ENCODE results near the gene IGFBP4.

Gene IGFBP4

DNA sequence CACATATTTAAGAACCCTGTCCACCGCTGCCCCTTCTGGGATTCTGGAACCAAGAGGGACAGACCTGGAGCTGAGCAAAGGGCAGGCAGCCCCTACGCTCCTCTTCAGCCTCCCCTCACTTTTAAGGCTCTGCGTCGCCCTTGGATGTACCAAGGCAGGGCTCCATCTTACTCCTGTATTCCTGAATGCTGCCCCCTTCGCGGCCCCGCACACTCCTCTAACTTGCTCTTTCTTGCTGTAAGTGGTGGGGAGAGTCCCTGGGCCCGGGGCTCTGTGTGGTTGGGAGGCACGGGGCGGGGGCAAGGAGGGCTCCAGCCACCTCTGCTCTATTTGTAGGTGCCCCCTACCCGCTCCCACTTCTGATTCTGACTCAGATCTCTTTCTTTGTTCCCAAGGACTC is 56.9 kb downstream of the IGFBP4 start:
- Histone ChIP-seq H3F3A (ENCODE audit: control insufficient read depth, insufficient read depth) (no peaks in the 10 kb centered on the region), H3K4me2 (ENCODE audit: low read length) (no peak overlapping the region), H3K27me3 (ENCODE audit: control insufficient read depth, low read length) (peaks cover 7% of the 10 kb centered on the region; the same call in 1 of the 2 replicates)

DNA sequence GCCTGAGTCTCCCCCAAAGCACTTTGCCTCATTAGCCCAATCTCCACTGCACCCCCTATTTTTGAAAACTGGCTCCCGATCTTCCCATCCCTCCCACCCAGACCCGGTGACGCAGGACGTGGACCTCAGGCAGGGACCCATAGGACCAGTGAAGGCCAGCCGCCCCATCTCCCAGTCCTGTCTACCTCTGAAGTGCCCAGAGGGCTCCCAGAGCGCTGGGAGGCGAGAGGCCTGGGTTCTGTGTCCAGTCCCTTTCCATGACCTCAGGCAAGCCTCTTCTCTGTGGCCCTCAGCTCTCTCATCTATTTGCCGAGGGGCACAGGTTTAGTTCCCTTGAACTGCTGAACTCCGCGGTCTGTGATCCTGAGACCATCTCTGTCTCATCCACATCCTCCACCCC is 57.5 kb downstream of the IGFBP4 start:
- Histone ChIP-seq H3K9me2 (replicated peaks; ENCODE audit: control insufficient read depth, low read length) (no peaks in the 10 kb centered on the region), H3K9me3 (ENCODE audit: control insufficient read depth, insufficient read depth, low read length) (no peaks in the 10 kb centered on the region), H3K27ac (ENCODE audit: low read depth, low read length) (no peak overlapping the region), H3K79me2 (ENCODE audit: control insufficient read depth, low read length) (no peaks in the 10 kb centered on the region), H3K27me3 (ENCODE audit: control insufficient read depth, low read length) (peaks cover 7% of the 10 kb centered on the region; the same call in 1 of the 2 replicates), H3K4me1 (ENCODE audit: control insufficient read depth, low read length) (no peaks in the 10 kb centered on the region), H3F3A (ENCODE audit: control insufficient read depth, insufficient read depth) (no peaks in the 10 kb centered on the region), H3K4me2 (ENCODE audit: low read length) (no peak overlapping the region), H4K20me1 (ENCODE audit: control insufficient read depth, insufficient read depth, low read depth, low read length) (no peaks in the 10 kb centered on the region), H3K4me3 (ENCODE audit: low read length) (no peak overlapping the region), H3K36me3 (ENCODE audit: control insufficient read depth, low read length) (no peaks in the 10 kb centered on the region)
- TF ChIP-seq EZH2phosphoT487 (IDR thresholded peaks at IDR 0.05; ENCODE audit: borderline replicate concordance, low read length) = no peak
- no peak for TF ChIP-seq CTCF (IDR thresholded peaks at IDR 0.05; ENCODE audit: low read depth, low read length, poor library complexity, severe bottlenecking)

More for the DNA sequence above, 56.9 kb downstream of the IGFBP4 start:
- Histone ChIP-seq H3K9me3 (ENCODE audit: control insufficient read depth, insufficient read depth, low read length) (no peaks in the 10 kb centered on the region), H3K79me2 (ENCODE audit: control insufficient read depth, low read length) (no peaks in the 10 kb centered on the region), H3K4me1 (ENCODE audit: control insufficient read depth, low read length) (no peaks in the 10 kb centered on the region), H3K4me3 (ENCODE audit: low read length) (no peak overlapping the region), H4K20me1 (ENCODE audit: control insufficient read depth, insufficient read depth, low read depth, low read length) (no peaks in the 10 kb centered on the region), H3K9me2 (replicated peaks; ENCODE audit: control insufficient read depth, low read length) (no peaks in the 10 kb centered on the region), H3K36me3 (ENCODE audit: control insufficient read depth, low read length) (no peaks in the 10 kb centered on the region), H3K27ac (ENCODE audit: low read depth, low read length) (no peak overlapping the region)
- TF ChIP-seq CTCF (IDR thresholded peaks at IDR 0.05; ENCODE audit: low read depth, low read length, poor library complexity, severe bottlenecking) (no peak), EZH2phosphoT487 (IDR thresholded peaks at IDR 0.05; ENCODE audit: borderline replicate concordance, low read length) (no peak)

GRCh38 chr17:40501499-40501911 is 58.3 kb downstream of the IGFBP4 start, which contains the start of gene TNS4:
Gene TNS4, minus strand, starts transcription at chr17:40501623. Its CDS starts 5,198 bp downstream, at chr17:40496425.
- no peaks in the 10 kb centered on the region for H3F3A ChIP-seq (ENCODE audit: control insufficient read depth, insufficient read depth)
- peaks cover 4% of the 10 kb centered on the region; the same call in 1 of the 2 replicates for H3K27me3 ChIP-seq (ENCODE audit: control insufficient read depth, low read length)
- H3K4me1 ChIP-seq (ENCODE audit: control insufficient read depth, low read length) = no peaks in the 10 kb centered on the region
- H3K27ac ChIP-seq (ENCODE audit: low read depth, low read length) = no peak within 1 kb of the TSS
- H3K4me3 ChIP-seq (ENCODE audit: low read length) = no peak within 1 kb of the TSS
- H4K20me1 ChIP-seq (ENCODE audit: control insufficient read depth, insufficient read depth, low read depth, low read length) = no peaks in the 10 kb centered on the region
- no peaks in the 10 kb centered on the region for H3K79me2 ChIP-seq (ENCODE audit: control insufficient read depth, low read length)
- TF ChIP-seq EZH2phosphoT487 (IDR thresholded peaks at IDR 0.05; ENCODE audit: borderline replicate concordance, low read length) = no peak
- no peak for TF ChIP-seq CTCF (IDR thresholded peaks at IDR 0.05; ENCODE audit: low read depth, low read length, poor library complexity, severe bottlenecking)
- no peaks in the 10 kb centered on the region for H3K9me2 ChIP-seq (replicated peaks; ENCODE audit: control insufficient read depth, low read length)
- no peaks in the 10 kb centered on the region for H3K36me3 ChIP-seq (ENCODE audit: control insufficient read depth, low read length)
- no peaks in the 10 kb centered on the region for H3K9me3 ChIP-seq (ENCODE audit: control insufficient read depth, insufficient read depth, low read length)
- no peak within 1 kb of the TSS for H3K4me2 ChIP-seq (ENCODE audit: low read length)

Measured in DOHH2 (cell line).